ENCODE data around the gene C16orf78. TPM values are rescaled to one million over a fixed set of nuclear protein-coding genes. Genes with fewer than 3 reads are reported as not detected.

Gene C16orf78
- total RNA-seq, 1 donor from 2014 or later = not detected

DNA sequence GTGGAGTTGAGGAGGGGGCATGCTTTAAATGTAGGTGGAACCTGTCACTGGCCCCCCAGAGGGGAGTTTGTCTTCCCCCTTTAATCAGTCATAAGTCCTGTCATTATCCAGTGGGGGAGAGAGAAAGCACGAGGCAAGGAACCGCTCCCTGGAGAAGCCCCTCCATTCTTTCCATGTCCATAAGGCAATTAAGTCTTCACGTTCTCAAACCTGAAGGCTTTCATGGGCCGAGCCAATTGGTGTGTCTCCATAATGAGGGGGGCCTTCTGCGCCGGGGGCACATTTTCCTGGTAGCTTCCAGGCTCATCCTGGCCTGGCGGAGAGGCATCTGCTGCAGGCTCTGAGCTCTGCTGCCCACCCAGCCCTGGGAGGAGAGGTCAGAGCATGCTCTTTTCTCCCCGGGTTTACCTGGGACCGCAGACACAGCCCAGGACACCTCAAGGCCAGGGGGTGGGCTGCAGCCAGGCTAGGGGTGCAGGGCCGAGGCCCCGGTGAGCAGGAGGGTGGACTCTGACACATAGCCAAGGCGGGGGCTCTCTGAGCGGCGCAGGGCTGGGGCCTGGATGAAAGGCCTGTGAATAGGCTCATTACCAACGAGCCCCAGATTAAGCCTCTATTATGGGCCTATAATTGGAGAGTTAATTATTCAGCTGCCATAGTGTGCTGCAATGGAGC, 42.5 kb downstream of the C16orf78 start:
- FAIRE-seq (no peak), DNase-seq (ENCODE audit: low read depth) (no peak)
- H4K20me1 ChIP-seq (ENCODE audit: insufficient read depth, low read length) = no peaks in the 10 kb centered on the region
- Mint-ChIP-seq H3K9me3 (ENCODE audit: unreplicated experiment) (no peaks in the 10 kb centered on the region), H3K36me3 (ENCODE audit: low read depth, unreplicated experiment) (no peaks in the 10 kb centered on the region), H3K4me1 (ENCODE audit: low read depth, unreplicated experiment) (no peaks in the 10 kb centered on the region), H3K27me3 (ENCODE audit: low read depth, unreplicated experiment) (peaks cover 54% of the 10 kb centered on the region), H3K4me3 (ENCODE audit: unreplicated experiment) (no peak overlapping the region), H3K27ac (ENCODE audit: unreplicated experiment) (no peak overlapping the region)
- H3K4me1 ChIP-seq (ENCODE audit: insufficient read depth, low read length) = no peaks in the 10 kb centered on the region
- H3K9me3 ChIP-seq (ENCODE audit: insufficient read depth, low read depth, low read length) = no peaks in the 10 kb centered on the region
- no peak overlapping the region for H3K27ac ChIP-seq (ENCODE audit: low read depth, low read length)
- H3K27me3 ChIP-seq (ENCODE audit: insufficient read depth, low read length) = no peaks in the 10 kb centered on the region
- no peak overlapping the region for H2AFZ ChIP-seq (ENCODE audit: low read depth, low read length)
- no peaks in the 10 kb centered on the region for H3K36me3 ChIP-seq (ENCODE audit: insufficient read depth, low read length)
- H3K9ac ChIP-seq (ENCODE audit: low read length) = no peak overlapping the region
- no peak overlapping the region for H3K4me2 ChIP-seq (ENCODE audit: low read length)
- H3K4me3 ChIP-seq (ENCODE audit: insufficient read depth, low read depth, low read length) = no peak overlapping the region
- no peak for TF ChIP-seq EZH2 (IDR thresholded peaks at IDR 0.05; ENCODE audit: insufficient read depth, low read length)
- TF ChIP-seq, protein P1, sequence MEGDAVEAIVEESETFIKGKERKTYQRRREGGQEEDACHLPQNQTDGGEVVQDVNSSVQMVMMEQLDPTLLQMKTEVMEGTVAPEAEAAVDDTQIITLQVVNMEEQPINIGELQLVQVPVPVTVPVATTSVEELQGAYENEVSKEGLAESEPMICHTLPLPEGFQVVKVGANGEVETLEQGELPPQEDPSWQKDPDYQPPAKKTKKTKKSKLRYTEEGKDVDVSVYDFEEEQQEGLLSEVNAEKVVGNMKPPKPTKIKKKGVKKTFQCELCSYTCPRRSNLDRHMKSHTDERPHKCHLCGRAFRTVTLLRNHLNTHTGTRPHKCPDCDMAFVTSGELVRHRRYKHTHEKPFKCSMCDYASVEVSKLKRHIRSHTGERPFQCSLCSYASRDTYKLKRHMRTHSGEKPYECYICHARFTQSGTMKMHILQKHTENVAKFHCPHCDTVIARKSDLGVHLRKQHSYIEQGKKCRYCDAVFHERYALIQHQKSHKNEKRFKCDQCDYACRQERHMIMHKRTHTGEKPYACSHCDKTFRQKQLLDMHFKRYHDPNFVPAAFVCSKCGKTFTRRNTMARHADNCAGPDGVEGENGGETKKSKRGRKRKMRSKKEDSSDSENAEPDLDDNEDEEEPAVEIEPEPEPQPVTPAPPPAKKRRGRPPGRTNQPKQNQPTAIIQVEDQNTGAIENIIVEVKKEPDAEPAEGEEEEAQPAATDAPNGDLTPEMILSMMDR (IDR thresholded peaks at IDR 0.05; ENCODE audit: insufficient read depth, low read depth, low read length) = no peak
- no peaks in the 10 kb centered on the region for H3K79me2 ChIP-seq (ENCODE audit: insufficient read depth, low read length)

- FAIRE-seq (no peak), DNase-seq (ENCODE audit: low read depth) (no peak)
- Mint-ChIP-seq H3K36me3 (ENCODE audit: low read depth, unreplicated experiment) (no peaks in the 10 kb centered on the region), H3K4me3 (ENCODE audit: unreplicated experiment) (no peak overlapping the region), H3K27me3 (ENCODE audit: low read depth, unreplicated experiment) (peaks cover 56% of the 10 kb centered on the region), H3K27ac (ENCODE audit: unreplicated experiment) (no peak overlapping the region), H3K9me3 (ENCODE audit: unreplicated experiment) (no peaks in the 10 kb centered on the region), H3K4me1 (ENCODE audit: low read depth, unreplicated experiment) (no peaks in the 10 kb centered on the region)
- TF ChIP-seq EZH2 (IDR thresholded peaks at IDR 0.05; ENCODE audit: insufficient read depth, low read length) = no peak
- TF ChIP-seq, protein P1 (IDR thresholded peaks at IDR 0.05; ENCODE audit: insufficient read depth, low read depth, low read length) = no peak
- Histone ChIP-seq H4K20me1 (ENCODE audit: insufficient read depth, low read length) (no peaks in the 10 kb centered on the region), H3K4me1 (ENCODE audit: insufficient read depth, low read length) (no peaks in the 10 kb centered on the region), H3K9ac (ENCODE audit: low read length) (no peak overlapping the region), H3K36me3 (ENCODE audit: insufficient read depth, low read length) (no peaks in the 10 kb centered on the region), H3K4me3 (ENCODE audit: insufficient read depth, low read depth, low read length) (no peak overlapping the region), H3K27me3 (ENCODE audit: insufficient read depth, low read length) (no peaks in the 10 kb centered on the region), H3K27ac (ENCODE audit: low read depth, low read length) (no peak overlapping the region), H3K4me2 (ENCODE audit: low read length) (no peak overlapping the region), H3K79me2 (ENCODE audit: insufficient read depth, low read length) (no peaks in the 10 kb centered on the region), H3K9me3 (ENCODE audit: insufficient read depth, low read depth, low read length) (no peaks in the 10 kb centered on the region), H2AFZ (ENCODE audit: low read depth, low read length) (no peak overlapping the region)
These were observed 43.8 kb downstream of the C16orf78 start for GRCh38 chr16:49417354-49417753.

GRCh38 chr16:49419006-49419405, 45.4 kb downstream of the C16orf78 start:
- Mint-ChIP-seq H3K36me3 (ENCODE audit: low read depth, unreplicated experiment) (no peaks in the 10 kb centered on the region), H3K9me3 (ENCODE audit: unreplicated experiment) (peaks cover 3% of the 10 kb centered on the region), H3K27me3 (ENCODE audit: low read depth, unreplicated experiment) (peaks cover 54% of the 10 kb centered on the region), H3K4me3 (ENCODE audit: unreplicated experiment) (no peak overlapping the region), H3K4me1 (ENCODE audit: low read depth, unreplicated experiment) (no peaks in the 10 kb centered on the region), H3K27ac (ENCODE audit: unreplicated experiment) (no peak overlapping the region)
- Histone ChIP-seq H3K9me3 (ENCODE audit: insufficient read depth, low read depth, low read length) (no peaks in the 10 kb centered on the region), H3K4me3 (ENCODE audit: insufficient read depth, low read depth, low read length) (no peak overlapping the region), H3K27me3 (ENCODE audit: insufficient read depth, low read length) (no peaks in the 10 kb centered on the region), H3K79me2 (ENCODE audit: insufficient read depth, low read length) (no peaks in the 10 kb centered on the region), H3K9ac (ENCODE audit: low read length) (no peak overlapping the region), H3K36me3 (ENCODE audit: insufficient read depth, low read length) (no peaks in the 10 kb centered on the region), H3K4me2 (ENCODE audit: low read length) (no peak overlapping the region), H4K20me1 (ENCODE audit: insufficient read depth, low read length) (no peaks in the 10 kb centered on the region), H3K4me1 (ENCODE audit: insufficient read depth, low read length) (no peaks in the 10 kb centered on the region), H2AFZ (ENCODE audit: low read depth, low read length) (no peak overlapping the region), H3K27ac (ENCODE audit: low read depth, low read length) (no peak overlapping the region)
- FAIRE-seq = no peak
- DNase-seq (ENCODE audit: low read depth) = no peak
- TF ChIP-seq, protein P1 (IDR thresholded peaks at IDR 0.05; ENCODE audit: insufficient read depth, low read depth, low read length) = no peak
- no peak for TF ChIP-seq EZH2 (IDR thresholded peaks at IDR 0.05; ENCODE audit: insufficient read depth, low read length)
